IMR-90 (cell line): ENCODE measurements around the gene MAP1LC3B.
"Not testable (repeated sequence)": the region's sequence is repeated elsewhere in the genome, so short reads cannot be mapped to it uniquely, and the experiment has no call there.

ENCODE experiments used
- CEBPB ChIP-seq: IDR thresholded peaks from 2 replicates; pipeline ENCODE4 v1.6.1; 2012; ENCODE audit warnings: low read depth, low read length, improper control_type of control experiment
- MAFK ChIP-seq: IDR thresholded peaks from 2 replicates; pipeline ENCODE4 v1.6.1; 2012; ENCODE audit warnings: low read depth, low read length, improper control_type of control experiment
- MXI1 ChIP-seq: IDR thresholded peaks from 2 replicates; pipeline ENCODE4 v1.6.1; 2012; ENCODE audit warnings: low read depth, mild to moderate bottlenecking, low read length, moderate library complexity, borderline replicate concordance
- NFE2L2 ChIP-seq: fragments of 150-350 bp; IDR thresholded peaks from 2 replicates; pipeline ENCODE4 v1.6.1; 2016; ENCODE audit warnings: low read depth, mild to moderate bottlenecking, low read length
- POLR2A ChIP-seq: IDR thresholded peaks from 2 replicates; pipeline ENCODE4 v1.6.1; 2012; ENCODE audit warnings: mild to moderate bottlenecking, low read depth, low read length
- RAD21 ChIP-seq: IDR thresholded peaks from 2 replicates; pipeline ENCODE4 v1.6.1; 2012; ENCODE audit warnings: low read length, improper control_type of control experiment
- TF ChIP-seq, protein P1 (sequence below): conservative IDR thresholded peaks from 2 replicates; pipeline ENCODE4 v1.5.1; 2012; ENCODE audit warnings: mild to moderate bottlenecking, low read depth, low read length, improper control_type of control experiment
- TF ChIP-seq, protein P2 (sequence below): fragments of 150-350 bp; IDR thresholded peaks from 2 replicates; pipeline ENCODE4 v1.6.1; 2017; ENCODE audit warnings: mild to moderate bottlenecking, antibody characterized with exemption, low read length, low read depth

DNA sequence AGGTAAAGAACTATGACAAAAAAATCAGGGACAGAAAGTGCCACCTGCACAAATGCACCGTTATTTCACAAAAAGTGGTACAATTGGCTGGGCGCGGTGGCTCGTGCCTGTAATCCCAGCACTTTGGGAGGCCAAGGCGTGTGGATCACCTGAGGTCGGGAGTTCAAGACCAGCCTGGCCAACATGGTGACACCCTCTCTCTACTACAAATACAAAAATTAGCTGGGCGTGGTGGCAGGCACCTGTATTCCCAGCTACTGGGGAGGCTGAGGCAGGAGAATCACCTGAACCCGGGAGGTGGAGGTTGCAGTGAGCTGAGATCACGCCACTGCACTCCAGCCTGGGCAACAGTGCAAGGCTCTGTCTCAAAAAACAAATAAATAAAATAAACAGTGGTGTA is 2.2 kb upstream of the MAP1LC3B start:
- TF ChIP-seq, protein P1, sequence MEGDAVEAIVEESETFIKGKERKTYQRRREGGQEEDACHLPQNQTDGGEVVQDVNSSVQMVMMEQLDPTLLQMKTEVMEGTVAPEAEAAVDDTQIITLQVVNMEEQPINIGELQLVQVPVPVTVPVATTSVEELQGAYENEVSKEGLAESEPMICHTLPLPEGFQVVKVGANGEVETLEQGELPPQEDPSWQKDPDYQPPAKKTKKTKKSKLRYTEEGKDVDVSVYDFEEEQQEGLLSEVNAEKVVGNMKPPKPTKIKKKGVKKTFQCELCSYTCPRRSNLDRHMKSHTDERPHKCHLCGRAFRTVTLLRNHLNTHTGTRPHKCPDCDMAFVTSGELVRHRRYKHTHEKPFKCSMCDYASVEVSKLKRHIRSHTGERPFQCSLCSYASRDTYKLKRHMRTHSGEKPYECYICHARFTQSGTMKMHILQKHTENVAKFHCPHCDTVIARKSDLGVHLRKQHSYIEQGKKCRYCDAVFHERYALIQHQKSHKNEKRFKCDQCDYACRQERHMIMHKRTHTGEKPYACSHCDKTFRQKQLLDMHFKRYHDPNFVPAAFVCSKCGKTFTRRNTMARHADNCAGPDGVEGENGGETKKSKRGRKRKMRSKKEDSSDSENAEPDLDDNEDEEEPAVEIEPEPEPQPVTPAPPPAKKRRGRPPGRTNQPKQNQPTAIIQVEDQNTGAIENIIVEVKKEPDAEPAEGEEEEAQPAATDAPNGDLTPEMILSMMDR, result not testable (repeated sequence)
- not testable (repeated sequence) for TF ChIP-seq MXI1, RAD21, MAFK, POLR2A, CEBPB, NFE2L2
- TF ChIP-seq, protein P2, sequence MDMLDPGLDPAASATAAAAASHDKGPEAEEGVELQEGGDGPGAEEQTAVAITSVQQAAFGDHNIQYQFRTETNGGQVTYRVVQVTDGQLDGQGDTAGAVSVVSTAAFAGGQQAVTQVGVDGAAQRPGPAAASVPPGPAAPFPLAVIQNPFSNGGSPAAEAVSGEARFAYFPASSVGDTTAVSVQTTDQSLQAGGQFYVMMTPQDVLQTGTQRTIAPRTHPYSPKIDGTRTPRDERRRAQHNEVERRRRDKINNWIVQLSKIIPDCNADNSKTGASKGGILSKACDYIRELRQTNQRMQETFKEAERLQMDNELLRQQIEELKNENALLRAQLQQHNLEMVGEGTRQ, result not testable (repeated sequence)
